Smooth muscle cell (in vitro differentiated cells): ENCODE results near the gene VEGFB. TPM values are rescaled to one million over a fixed set of nuclear protein-coding genes. Genes with fewer than 3 reads are reported as not detected.
A peak's percentile ranks its signal among the peaks of the same experiment; 100 is the strongest.

Experiments
- DNase-seq: peaks from one replicate; lab custom pipeline; 2025; ENCODE audit not compliant: unreplicated experiment; lab: John Stamatoyannopoulos, UW
- H2AFZ ChIP-seq: fragments of 200-600 bp; sonication (generic); 2 replicates; pipeline ENCODE4 v1.6.0; 2016; ENCODE audit warnings: antibody characterized with exemption, low read depth, mild to moderate bottlenecking
- H3F3A ChIP-seq: fragments of 200-600 bp; sonication (generic); 2 replicates; pipeline ENCODE4 v1.6.0; 2017; ENCODE audit warnings: antibody characterized with exemption, low read depth
- H3K27ac ChIP-seq: fragments of 200-600 bp; sonication (generic); 2 replicates; pipeline ENCODE4 v1.5.1; 2016; ENCODE audit warnings: low read depth, mild to moderate bottlenecking
- H3K27me3 ChIP-seq: fragments of 200-600 bp; sonication (generic); 2 replicates; pipeline ENCODE4 v1.6.1; 2016; ENCODE audit warnings: low read depth, mild to moderate bottlenecking
- H3K36me3 ChIP-seq: fragments of 200-600 bp; sonication (generic); 2 replicates; pipeline ENCODE4 v1.5.1; 2016; ENCODE audit warnings: low read depth
- H3K4me1 ChIP-seq: fragments of 200-600 bp; sonication (generic); 2 replicates; pipeline ENCODE4 v1.5.1; 2016; ENCODE audit warnings: low read depth
- H3K4me2 ChIP-seq: fragments of 200-600 bp; sonication (generic); 2 replicates; pipeline ENCODE4 v1.6.0; 2016; ENCODE audit warnings: mild to moderate bottlenecking
- H3K4me3 ChIP-seq: fragments of 200-600 bp; sonication (generic); 2 replicates; pipeline ENCODE4 v1.5.1; 2016; ENCODE audit warnings: mild to moderate bottlenecking
- H3K79me2 ChIP-seq: fragments of 200-600 bp; sonication (generic); 2 replicates; pipeline ENCODE4 v1.6.0; 2016; ENCODE audit warnings: low read depth, mild to moderate bottlenecking
- H3K9ac ChIP-seq: fragments of 200-600 bp; sonication (generic); 2 replicates; pipeline ENCODE4 v1.6.0; 2016; ENCODE audit warnings: low read depth
- H3K9me3 ChIP-seq: fragments of 200-600 bp; sonication (generic); replicated peaks from 2 replicates; pipeline ENCODE4 v1.5.1; 2016; ENCODE audit warnings: low read depth
- H4K20me1 ChIP-seq: fragments of 200-600 bp; sonication (generic); 2 replicates; pipeline ENCODE4 v1.6.0; 2016; ENCODE audit warnings: low read depth
- CTCF ChIP-seq: fragments of 200-600 bp; sonication (generic); IDR thresholded peaks from 2 replicates; pipeline ENCODE4 v1.5.1; 2017; ENCODE audit warnings: borderline replicate concordance, mild to moderate bottlenecking, antibody characterized with exemption; ENCODE audit not compliant: insufficient read depth, poor library complexity, severe bottlenecking
- WGBS: methylation state at CpG from one replicate; pipeline ENCODE4 v1.1.7; 2016; ENCODE audit warnings: low lambda C conversion rate; 5-methylcytosine and 5-hydroxymethylcytosine counted together
- polyA plus RNA-seq: library from polyadenylated mRNA; unstranded; fragments of >200 nt; fragmentation: Nextera tagmentation; extraction: Ambion mirVana; gene quantifications from 2 replicates; pipeline ENCODE4 v1.2.1, GENCODE V29; 2016
- total RNA-seq: library from RNA; depleted of rRNA; stranded (reverse); fragments of >200 nt; gene quantifications from 2 replicates; pipeline ENCODE4 v1.2.3, GENCODE V29; 2014

The VEGFB gene
- total and polyA plus RNA-seq, 2 experiments from 2014 or later, result 27.9 to 96.5 TPM

GRCh38 chr11:64234647-64235379, 429 bp downstream of the VEGFB start:
- no peak overlapping the region for H3K9ac ChIP-seq
- H3F3A ChIP-seq, result peaks cover 13% of the 10 kb centered on the region
- H3K4me1 ChIP-seq, result peaks cover 5% of the 10 kb centered on the region
- no peaks in the 10 kb centered on the region for H3K27me3 ChIP-seq
- no peak for DNase-seq
- no peaks in the 10 kb centered on the region for H3K9me3 ChIP-seq
- TF ChIP-seq CTCF, result no peak
- H3K4me3 ChIP-seq, result peak overlapping the region; percentile 72
- no peak overlapping the region for H2AFZ ChIP-seq
- 4% methylated on average over 25 of the region's 80 CpGs for WGBS
- H4K20me1 ChIP-seq, result peaks cover 4% of the 10 kb centered on the region
- no peaks in the 10 kb centered on the region for H3K36me3 ChIP-seq
- H3K27ac ChIP-seq, result no peak overlapping the region
- peaks cover 6% of the 10 kb centered on the region for H3K79me2 ChIP-seq
- peak overlapping the region; percentile 93 for H3K4me2 ChIP-seq

GRCh38 chr11:64235437-64236161, 1.2 kb downstream of the VEGFB start:
- no peaks in the 10 kb centered on the region for H3K36me3 ChIP-seq
- DNase-seq, result no peak
- peaks cover 6% of the 10 kb centered on the region for H3K79me2 ChIP-seq
- no peaks in the 10 kb centered on the region for H3K9me3 ChIP-seq
- H4K20me1 ChIP-seq, result peaks cover 4% of the 10 kb centered on the region
- 97% methylated on average over 12 of the region's 12 CpGs for WGBS
- no peak overlapping the region for H3K9ac ChIP-seq
- peak overlapping the region; percentile 93 for H3K4me2 ChIP-seq
- H3K27ac ChIP-seq, result no peak overlapping the region
- H3K4me1 ChIP-seq, result peaks cover 10% of the 10 kb centered on the region
- no peaks in the 10 kb centered on the region for H3K27me3 ChIP-seq
- no peak overlapping the region for H2AFZ ChIP-seq
- peak overlapping the region; percentile 72 for H3K4me3 ChIP-seq
- no peak for TF ChIP-seq CTCF
- H3F3A ChIP-seq, result peaks cover 13% of the 10 kb centered on the region

GRCh38 chr11:64237484-64237951, 3.1 kb downstream of the VEGFB start:
- no peak overlapping the region for H2AFZ ChIP-seq
- no peaks in the 10 kb centered on the region for H3K27me3 ChIP-seq
- no peak overlapping the region for H3K4me2 ChIP-seq
- H4K20me1 ChIP-seq, result peaks cover 10% of the 10 kb centered on the region
- H3K4me3 ChIP-seq, result no peak overlapping the region
- H3K79me2 ChIP-seq, result peaks cover 1% of the 10 kb centered on the region
- H3F3A ChIP-seq, result peaks cover 13% of the 10 kb centered on the region
- TF ChIP-seq CTCF, result no peak
- no peak overlapping the region for H3K27ac ChIP-seq
- H3K4me1 ChIP-seq, result peaks cover 7% of the 10 kb centered on the region
- H3K9me3 ChIP-seq, result no peaks in the 10 kb centered on the region
- no peak overlapping the region for H3K9ac ChIP-seq
- no peaks in the 10 kb centered on the region for H3K36me3 ChIP-seq
- no peak for DNase-seq
- 91% methylated on average over 12 of the region's 12 CpGs for WGBS
